ENCODE measurements around the gene CSMD2.

CSMD2 gene

GRCh38 chr1:33821291-33821690 is 343.7 kb downstream of the CSMD2 start:
- Histone ChIP-seq H3K9ac (ENCODE audit: low read length) (no peak overlapping the region), H3K4me1 (ENCODE audit: insufficient read depth, low read length) (no peaks in the 10 kb centered on the region), H3K27me3 (ENCODE audit: control insufficient read depth in 1 of 2, insufficient read depth in 2 of 2, low read length in 2 of 2) (no peaks in the 10 kb centered on the region), H3K9me3 (ENCODE audit: low read length) (no peaks in the 10 kb centered on the region), H3K27ac (ENCODE audit: low read depth, low read length) (no peak overlapping the region), H3K4me3 (ENCODE audit: low read depth in 1 of 2, low read length in 2 of 2) (no peak overlapping the region), H3K36me3 (ENCODE audit: insufficient read depth, low read length) (no peaks in the 10 kb centered on the region)

GRCh38 chr1:33820804-33821203 is 344.2 kb downstream of the CSMD2 start:
- Histone ChIP-seq H3K36me3 (ENCODE audit: insufficient read depth, low read length) (no peaks in the 10 kb centered on the region), H3K9me3 (ENCODE audit: low read length) (no peaks in the 10 kb centered on the region), H3K27me3 (ENCODE audit: control insufficient read depth in 1 of 2, insufficient read depth in 2 of 2, low read length in 2 of 2) (no peaks in the 10 kb centered on the region), H3K27ac (ENCODE audit: low read depth, low read length) (no peak overlapping the region), H3K4me3 (ENCODE audit: low read depth in 1 of 2, low read length in 2 of 2) (no peak overlapping the region), H3K9ac (ENCODE audit: low read length) (no peak overlapping the region), H3K4me1 (ENCODE audit: insufficient read depth, low read length) (no peaks in the 10 kb centered on the region)

DNA sequence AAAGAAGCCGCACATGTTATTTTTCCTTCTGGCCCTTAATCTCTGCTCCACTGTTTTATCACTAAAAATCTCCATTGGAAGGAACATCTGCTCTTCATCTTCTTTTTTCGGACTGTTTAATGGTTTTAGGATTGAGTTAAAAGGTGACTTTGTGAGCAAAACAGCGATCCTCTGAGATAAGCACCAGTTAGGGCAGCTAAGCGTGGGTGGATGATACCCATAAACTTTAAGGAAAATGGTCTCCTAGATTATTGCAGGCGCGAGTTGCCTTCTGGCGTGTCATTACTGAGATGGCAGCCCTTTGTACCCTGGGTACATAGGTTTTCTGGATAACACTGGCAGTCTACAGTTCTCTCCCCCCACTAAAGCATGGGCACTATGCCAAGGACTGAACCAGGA is 345.1 kb downstream of the CSMD2 start:
- Histone ChIP-seq H3K4me1 (ENCODE audit: insufficient read depth, low read length) (no peaks in the 10 kb centered on the region), H3K27ac (ENCODE audit: low read depth, low read length) (no peak overlapping the region), H3K9ac (ENCODE audit: low read length) (no peak overlapping the region), H3K4me3 (ENCODE audit: low read depth in 1 of 2, low read length in 2 of 2) (no peak overlapping the region), H3K36me3 (ENCODE audit: insufficient read depth, low read length) (no peaks in the 10 kb centered on the region), H3K9me3 (ENCODE audit: low read length) (no peaks in the 10 kb centered on the region), H3K27me3 (ENCODE audit: control insufficient read depth in 1 of 2, insufficient read depth in 2 of 2, low read length in 2 of 2) (no peaks in the 10 kb centered on the region)

DNA sequence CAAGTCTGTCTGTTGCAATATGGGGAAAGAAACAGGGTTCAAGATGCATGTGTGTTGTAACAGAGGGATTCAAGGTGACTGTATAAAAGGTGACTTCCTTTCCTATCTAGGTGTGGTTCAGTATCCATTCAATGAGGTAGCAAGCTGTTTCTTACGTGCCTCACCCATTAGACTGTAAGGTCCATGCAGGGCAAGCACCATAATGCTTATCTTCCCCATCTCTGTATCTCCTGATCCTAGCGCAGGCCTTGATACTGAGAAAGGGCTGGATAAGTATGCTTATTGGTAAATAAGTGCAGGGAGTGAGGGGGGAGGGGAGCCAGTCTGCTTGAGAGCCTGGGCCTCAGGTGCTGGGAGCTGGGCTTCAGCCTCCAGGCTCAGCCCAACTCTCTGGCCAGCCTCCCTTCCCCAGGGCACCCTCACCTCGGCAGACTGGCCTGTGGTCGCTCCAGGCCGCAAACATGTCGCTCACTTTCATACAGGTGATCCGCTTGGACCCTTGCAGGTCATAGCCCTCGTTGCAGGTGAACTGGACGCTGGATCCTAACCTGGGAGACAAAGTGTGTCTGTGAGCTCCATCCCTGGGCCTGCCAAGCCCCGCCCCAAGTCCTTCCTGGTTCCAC is 345.6 kb downstream of the CSMD2 start:
- no peak overlapping the region for H3K27ac ChIP-seq (ENCODE audit: low read depth, low read length)
- H3K27me3 ChIP-seq (ENCODE audit: control insufficient read depth in 1 of 2, insufficient read depth in 2 of 2, low read length in 2 of 2): no peaks in the 10 kb centered on the region
- no peaks in the 10 kb centered on the region for H3K4me1 ChIP-seq (ENCODE audit: insufficient read depth, low read length)
- no peak overlapping the region for H3K9ac ChIP-seq (ENCODE audit: low read length)
- no peaks in the 10 kb centered on the region for H3K9me3 ChIP-seq (ENCODE audit: low read length)
- H3K36me3 ChIP-seq (ENCODE audit: insufficient read depth, low read length): no peaks in the 10 kb centered on the region
- no peak overlapping the region for H3K4me3 ChIP-seq (ENCODE audit: low read depth in 1 of 2, low read length in 2 of 2)

DNA sequence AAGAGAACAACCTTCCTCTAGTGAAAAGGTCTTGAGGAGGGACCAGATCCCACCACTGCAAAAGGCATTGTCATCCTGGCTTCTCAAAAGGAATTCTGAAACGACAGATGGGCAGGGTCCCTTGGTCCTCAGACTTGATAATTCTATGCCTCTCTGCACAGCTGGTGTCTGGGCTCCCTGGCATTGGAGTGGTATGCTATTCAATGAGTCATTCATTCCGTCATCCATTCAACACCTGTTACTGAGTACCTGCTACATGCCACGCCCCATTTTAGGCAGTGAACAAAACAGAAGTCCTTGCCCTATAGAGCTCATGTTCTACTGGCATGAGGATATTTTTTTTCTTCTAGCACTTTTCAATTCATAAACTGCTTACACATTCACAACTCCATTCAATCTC is 347.0 kb downstream of the CSMD2 start:
- H3K36me3 ChIP-seq (ENCODE audit: insufficient read depth, low read length): no peaks in the 10 kb centered on the region
- H3K9ac ChIP-seq (ENCODE audit: low read length): no peak overlapping the region
- no peak overlapping the region for H3K27ac ChIP-seq (ENCODE audit: low read depth, low read length)
- H3K27me3 ChIP-seq (ENCODE audit: control insufficient read depth in 1 of 2, insufficient read depth in 2 of 2, low read length in 2 of 2): no peaks in the 10 kb centered on the region
- H3K4me3 ChIP-seq (ENCODE audit: low read depth in 1 of 2, low read length in 2 of 2): no peak overlapping the region
- no peaks in the 10 kb centered on the region for H3K9me3 ChIP-seq (ENCODE audit: low read length)
- H3K4me1 ChIP-seq (ENCODE audit: insufficient read depth, low read length): no peaks in the 10 kb centered on the region

- Histone ChIP-seq H3K27me3 (ENCODE audit: control insufficient read depth in 1 of 2, insufficient read depth in 2 of 2, low read length in 2 of 2) (no peaks in the 10 kb centered on the region), H3K9ac (ENCODE audit: low read length) (no peak overlapping the region), H3K4me1 (ENCODE audit: insufficient read depth, low read length) (no peaks in the 10 kb centered on the region), H3K27ac (ENCODE audit: low read depth, low read length) (no peak overlapping the region), H3K9me3 (ENCODE audit: low read length) (no peaks in the 10 kb centered on the region), H3K4me3 (ENCODE audit: low read depth in 1 of 2, low read length in 2 of 2) (no peak overlapping the region), H3K36me3 (ENCODE audit: insufficient read depth, low read length) (no peaks in the 10 kb centered on the region)
These were observed 350.0 kb downstream of the CSMD2 start for GRCh38 chr1:33815061-33815460.

- H3K27ac ChIP-seq (ENCODE audit: low read depth, low read length): no peak overlapping the region
- no peaks in the 10 kb centered on the region for H3K27me3 ChIP-seq (ENCODE audit: control insufficient read depth in 1 of 2, insufficient read depth in 2 of 2, low read length in 2 of 2)
- no peak overlapping the region for H3K4me3 ChIP-seq (ENCODE audit: low read depth in 1 of 2, low read length in 2 of 2)
- no peaks in the 10 kb centered on the region for H3K4me1 ChIP-seq (ENCODE audit: insufficient read depth, low read length)
- no peaks in the 10 kb centered on the region for H3K36me3 ChIP-seq (ENCODE audit: insufficient read depth, low read length)
- no peaks in the 10 kb centered on the region for H3K9me3 ChIP-seq (ENCODE audit: low read length)
- no peak overlapping the region for H3K9ac ChIP-seq (ENCODE audit: low read length)
These were observed 350.9 kb downstream of the CSMD2 start for GRCh38 chr1:33814166-33814565.

- Histone ChIP-seq H3K27ac (ENCODE audit: low read depth, low read length) (no peak overlapping the region), H3K36me3 (ENCODE audit: insufficient read depth, low read length) (no peaks in the 10 kb centered on the region)
These were observed 354.5 kb downstream of the CSMD2 start for GRCh38 chr1:33810571-33810970.

GRCh38 chr1:33805988-33806387 is 359.0 kb downstream of the CSMD2 start:
- Histone ChIP-seq H3K4me3 (ENCODE audit: low read depth in 1 of 2, low read length in 2 of 2) (no peak overlapping the region), H3K36me3 (ENCODE audit: insufficient read depth, low read length) (no peaks in the 10 kb centered on the region)

More at GRCh38 chr1:33810571-33810970, 354.5 kb downstream of the CSMD2 start:
- Histone ChIP-seq H3K27me3 (ENCODE audit: control insufficient read depth in 1 of 2, insufficient read depth in 2 of 2, low read length in 2 of 2) (no peaks in the 10 kb centered on the region), H3K4me1 (ENCODE audit: insufficient read depth, low read length) (no peaks in the 10 kb centered on the region), H3K9me3 (ENCODE audit: low read length) (no peaks in the 10 kb centered on the region), H3K9ac (ENCODE audit: low read length) (no peak overlapping the region), H3K4me3 (ENCODE audit: low read depth in 1 of 2, low read length in 2 of 2) (no peak overlapping the region)

GRCh38 chr1:33802268-33802667 is 362.8 kb downstream of the CSMD2 start:
- no peak overlapping the region for H3K9ac ChIP-seq (ENCODE audit: low read length)
- H3K4me3 ChIP-seq (ENCODE audit: low read depth in 1 of 2, low read length in 2 of 2): no peak overlapping the region
- H3K9me3 ChIP-seq (ENCODE audit: low read length): no peaks in the 10 kb centered on the region
- no peaks in the 10 kb centered on the region for H3K4me1 ChIP-seq (ENCODE audit: insufficient read depth, low read length)
- no peaks in the 10 kb centered on the region for H3K27me3 ChIP-seq (ENCODE audit: control insufficient read depth in 1 of 2, insufficient read depth in 2 of 2, low read length in 2 of 2)
- H3K27ac ChIP-seq (ENCODE audit: low read depth, low read length): no peak overlapping the region
- no peaks in the 10 kb centered on the region for H3K36me3 ChIP-seq (ENCODE audit: insufficient read depth, low read length)

More at GRCh38 chr1:33805988-33806387, 359.0 kb downstream of the CSMD2 start:
- H3K9ac ChIP-seq (ENCODE audit: low read length): no peak overlapping the region
- H3K27ac ChIP-seq (ENCODE audit: low read depth, low read length): no peak overlapping the region
- no peaks in the 10 kb centered on the region for H3K4me1 ChIP-seq (ENCODE audit: insufficient read depth, low read length)
- no peaks in the 10 kb centered on the region for H3K27me3 ChIP-seq (ENCODE audit: control insufficient read depth in 1 of 2, insufficient read depth in 2 of 2, low read length in 2 of 2)
- H3K9me3 ChIP-seq (ENCODE audit: low read length): no peaks in the 10 kb centered on the region

- H3K36me3 ChIP-seq (ENCODE audit: insufficient read depth, low read length): no peaks in the 10 kb centered on the region
- H3K27me3 ChIP-seq (ENCODE audit: control insufficient read depth in 1 of 2, insufficient read depth in 2 of 2, low read length in 2 of 2): no peaks in the 10 kb centered on the region
- H3K4me1 ChIP-seq (ENCODE audit: insufficient read depth, low read length): no peaks in the 10 kb centered on the region
- H3K9me3 ChIP-seq (ENCODE audit: low read length): no peaks in the 10 kb centered on the region
- no peak overlapping the region for H3K4me3 ChIP-seq (ENCODE audit: low read depth in 1 of 2, low read length in 2 of 2)
- H3K9ac ChIP-seq (ENCODE audit: low read length): no peak overlapping the region
- no peak overlapping the region for H3K27ac ChIP-seq (ENCODE audit: low read depth, low read length)
These were observed 367.2 kb downstream of the CSMD2 start for GRCh38 chr1:33797849-33798248.

DNA sequence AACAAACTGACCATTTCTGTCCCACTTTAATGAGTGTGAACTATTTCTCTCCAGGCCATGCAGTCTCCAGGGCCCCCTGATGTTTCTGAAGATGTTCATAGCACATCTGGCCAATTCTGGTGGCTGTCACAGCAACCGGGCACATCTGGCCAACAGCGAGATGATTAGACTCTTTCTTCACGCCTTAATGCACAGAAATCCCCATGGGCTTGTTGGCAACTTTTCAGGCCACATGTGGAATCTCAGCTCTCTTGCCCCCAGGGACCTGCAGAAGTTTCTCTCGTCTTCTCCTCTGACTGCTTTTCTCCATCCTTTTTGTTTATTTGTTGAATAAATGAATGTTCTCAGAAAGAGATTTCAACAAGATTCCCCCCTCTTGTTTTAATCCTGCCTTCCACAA is 372.4 kb downstream of the CSMD2 start:
- no peak overlapping the region for H3K4me3 ChIP-seq (ENCODE audit: low read depth in 1 of 2, low read length in 2 of 2)
- H3K9me3 ChIP-seq (ENCODE audit: low read length): no peaks in the 10 kb centered on the region
- H3K27ac ChIP-seq (ENCODE audit: low read depth, low read length): no peak overlapping the region
- H3K9ac ChIP-seq (ENCODE audit: low read length): no peak overlapping the region
- H3K36me3 ChIP-seq (ENCODE audit: insufficient read depth, low read length): no peaks in the 10 kb centered on the region
- H3K27me3 ChIP-seq (ENCODE audit: control insufficient read depth in 1 of 2, insufficient read depth in 2 of 2, low read length in 2 of 2): no peaks in the 10 kb centered on the region
- no peaks in the 10 kb centered on the region for H3K4me1 ChIP-seq (ENCODE audit: insufficient read depth, low read length)
